ENCODE results near the gene CDIPT.

Gene CDIPT

DNA sequence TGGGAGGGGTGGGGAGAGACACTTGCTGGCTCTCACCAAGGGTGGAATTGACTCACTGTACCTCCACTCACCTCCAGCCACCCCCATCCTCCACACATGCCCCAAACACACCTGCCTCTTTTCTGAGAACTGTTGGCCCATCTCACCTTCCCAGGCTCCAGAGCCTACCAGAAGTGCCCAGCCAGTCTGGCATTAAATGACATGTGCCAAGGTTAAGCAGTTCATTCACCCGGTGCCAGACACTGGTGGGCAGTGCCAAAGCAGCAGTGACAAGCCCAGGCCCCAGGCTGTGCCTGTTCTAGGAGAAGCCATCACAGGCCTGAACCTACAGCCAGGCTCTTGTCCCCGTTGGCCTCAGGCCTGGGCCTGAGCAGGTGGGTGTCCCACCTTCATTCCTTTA, 31.5 kb downstream of the CDIPT start:
- Histone ChIP-seq H3K4me1 (ENCODE audit: low read depth, poor library complexity, severe bottlenecking) (no peaks in the 10 kb centered on the region), H3K27me3 (ENCODE audit: insufficient read depth, low read depth) (no peaks in the 10 kb centered on the region), H3K79me2 (ENCODE audit: insufficient read depth, low read depth) (no peaks in the 10 kb centered on the region), H3K4me3 (IDR thresholded peaks at IDR 0.05; ENCODE audit: insufficient read depth, low read depth, low read length) (no peak overlapping the region), H2AFZ (ENCODE audit: low read depth) (no peak overlapping the region), H3K27ac (no peak overlapping the region), H3K9ac (no peak overlapping the region), H3K36me3 (ENCODE audit: insufficient read depth) (no peaks in the 10 kb centered on the region), H4K20me1 (ENCODE audit: insufficient read depth) (no peaks in the 10 kb centered on the region), H3K4me2 (no peak overlapping the region)
- TF ChIP-seq, protein P1, sequence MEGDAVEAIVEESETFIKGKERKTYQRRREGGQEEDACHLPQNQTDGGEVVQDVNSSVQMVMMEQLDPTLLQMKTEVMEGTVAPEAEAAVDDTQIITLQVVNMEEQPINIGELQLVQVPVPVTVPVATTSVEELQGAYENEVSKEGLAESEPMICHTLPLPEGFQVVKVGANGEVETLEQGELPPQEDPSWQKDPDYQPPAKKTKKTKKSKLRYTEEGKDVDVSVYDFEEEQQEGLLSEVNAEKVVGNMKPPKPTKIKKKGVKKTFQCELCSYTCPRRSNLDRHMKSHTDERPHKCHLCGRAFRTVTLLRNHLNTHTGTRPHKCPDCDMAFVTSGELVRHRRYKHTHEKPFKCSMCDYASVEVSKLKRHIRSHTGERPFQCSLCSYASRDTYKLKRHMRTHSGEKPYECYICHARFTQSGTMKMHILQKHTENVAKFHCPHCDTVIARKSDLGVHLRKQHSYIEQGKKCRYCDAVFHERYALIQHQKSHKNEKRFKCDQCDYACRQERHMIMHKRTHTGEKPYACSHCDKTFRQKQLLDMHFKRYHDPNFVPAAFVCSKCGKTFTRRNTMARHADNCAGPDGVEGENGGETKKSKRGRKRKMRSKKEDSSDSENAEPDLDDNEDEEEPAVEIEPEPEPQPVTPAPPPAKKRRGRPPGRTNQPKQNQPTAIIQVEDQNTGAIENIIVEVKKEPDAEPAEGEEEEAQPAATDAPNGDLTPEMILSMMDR (conservative IDR thresholded peaks at IDR 0.05; ENCODE audit: low read depth, low read length): no peak

DNA sequence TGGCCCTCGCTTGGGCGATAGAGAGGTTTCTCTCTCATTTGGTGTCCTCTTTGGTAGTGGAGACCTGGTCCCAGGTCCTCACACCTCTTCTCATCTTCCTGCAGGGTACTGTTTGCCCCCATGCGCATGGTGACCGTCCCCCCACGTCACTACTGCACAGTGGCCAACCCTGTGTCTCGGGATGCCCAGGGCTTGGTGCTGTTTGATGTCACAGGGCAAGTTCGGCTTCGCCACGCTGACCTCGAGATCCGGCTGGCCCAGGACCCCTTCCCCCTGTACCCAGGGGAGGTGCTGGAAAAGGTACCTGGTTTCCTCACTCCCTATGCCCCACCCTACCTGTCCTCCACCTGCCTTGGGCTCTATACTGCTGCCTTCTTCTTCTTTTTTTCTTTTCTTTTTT, 32.3 kb downstream of the CDIPT start:
- no peak overlapping the region for H2AFZ ChIP-seq (ENCODE audit: low read depth)
- peaks cover 3% of the 10 kb centered on the region for H3K4me1 ChIP-seq (ENCODE audit: low read depth, poor library complexity, severe bottlenecking)
- no peaks in the 10 kb centered on the region for H3K79me2 ChIP-seq (ENCODE audit: insufficient read depth, low read depth)
- TF ChIP-seq, protein P1 (conservative IDR thresholded peaks at IDR 0.05; ENCODE audit: low read depth, low read length): no peak
- H3K27ac ChIP-seq: no peak overlapping the region
- no peaks in the 10 kb centered on the region for H3K36me3 ChIP-seq (ENCODE audit: insufficient read depth)
- no peaks in the 10 kb centered on the region for H4K20me1 ChIP-seq (ENCODE audit: insufficient read depth)
- H3K9ac ChIP-seq: no peak overlapping the region
- H3K27me3 ChIP-seq (ENCODE audit: insufficient read depth, low read depth): no peaks in the 10 kb centered on the region
- H3K4me2 ChIP-seq: no peak overlapping the region
- H3K4me3 ChIP-seq (IDR thresholded peaks at IDR 0.05; ENCODE audit: insufficient read depth, low read depth, low read length): no peak overlapping the region

DNA sequence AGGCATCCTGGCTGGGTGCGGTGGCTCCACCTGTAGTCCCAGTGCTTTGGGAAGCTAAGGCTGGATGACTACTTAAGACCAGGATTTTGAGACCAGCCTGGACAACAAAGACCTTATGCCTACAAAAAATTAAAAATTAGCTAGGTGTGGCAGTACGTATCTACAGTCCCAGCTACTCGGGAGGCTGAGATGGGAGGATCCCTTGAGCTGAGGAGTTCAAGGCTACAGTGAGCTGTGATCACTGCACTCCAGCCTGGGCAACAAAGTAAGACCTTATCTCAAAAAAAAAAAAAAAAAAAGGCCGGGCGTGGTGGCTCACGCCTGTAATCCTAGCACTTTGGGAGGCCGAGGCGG, 36.7 kb downstream of the CDIPT start:
- Histone ChIP-seq H3K4me2 (no peak overlapping the region), H3K4me3 (IDR thresholded peaks at IDR 0.05; ENCODE audit: insufficient read depth, low read depth, low read length) (no peak overlapping the region), H2AFZ (ENCODE audit: low read depth) (no peak overlapping the region), H3K79me2 (ENCODE audit: insufficient read depth, low read depth) (peaks cover 3% of the 10 kb centered on the region; the same call in 1 of the 2 replicates), H3K27ac (no peak overlapping the region), H3K4me1 (ENCODE audit: low read depth, poor library complexity, severe bottlenecking) (peaks cover 34% of the 10 kb centered on the region), H3K27me3 (ENCODE audit: insufficient read depth, low read depth) (no peaks in the 10 kb centered on the region), H3K36me3 (ENCODE audit: insufficient read depth) (no peaks in the 10 kb centered on the region), H4K20me1 (ENCODE audit: insufficient read depth) (no peaks in the 10 kb centered on the region), H3K9ac (no peak overlapping the region)
- TF ChIP-seq, protein P1 (conservative IDR thresholded peaks at IDR 0.05; ENCODE audit: low read depth, low read length): no peak

DNA sequence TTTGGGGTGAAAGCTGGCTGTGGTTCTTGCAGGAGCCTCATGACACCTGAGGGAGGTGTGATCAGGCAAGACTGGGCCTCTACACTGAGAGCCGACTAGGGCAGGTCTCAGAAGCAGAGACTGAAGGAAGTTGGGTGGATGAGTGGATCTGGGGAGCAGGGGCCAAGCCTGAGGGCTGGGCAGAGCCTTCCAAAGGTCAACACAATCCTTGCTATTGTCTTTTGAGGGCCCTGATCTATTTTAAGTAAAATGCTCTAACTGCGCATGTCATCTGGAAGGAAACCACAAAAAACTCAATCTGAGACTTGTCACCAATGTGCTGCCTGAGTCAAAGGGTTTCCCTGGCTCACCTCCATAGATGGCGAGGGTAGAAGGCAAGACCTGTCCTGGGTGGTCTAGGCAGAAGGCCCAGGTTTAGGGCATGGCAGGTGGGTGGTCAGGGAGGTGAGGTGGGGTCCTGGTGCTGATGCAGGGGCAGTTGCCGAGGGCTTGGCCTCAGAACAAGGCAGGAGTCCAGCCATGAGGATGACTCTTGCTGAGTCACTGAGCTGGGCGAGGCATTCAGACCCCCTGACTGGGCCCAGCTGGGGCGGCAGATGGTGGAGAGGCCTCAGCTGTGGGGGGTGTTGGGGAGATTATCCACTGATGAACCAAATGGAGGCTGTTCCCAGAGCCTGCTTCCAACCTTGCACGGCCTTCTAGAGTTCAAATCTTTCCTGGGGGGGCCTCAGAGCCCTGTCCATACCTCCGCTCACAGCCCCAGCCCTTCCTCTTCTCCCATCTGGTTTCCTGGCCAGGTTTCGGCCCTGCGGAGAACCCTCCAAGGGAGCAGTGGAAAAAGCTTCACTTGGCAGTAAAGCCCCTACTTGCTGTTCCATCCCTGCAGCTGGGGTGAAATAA, 37.6 kb downstream of the CDIPT start:
- H3K4me1 ChIP-seq (ENCODE audit: low read depth, poor library complexity, severe bottlenecking): peaks cover 42% of the 10 kb centered on the region

More for the DNA sequence above, 37.6 kb downstream of the CDIPT start:
- no peaks in the 10 kb centered on the region for H3K27me3 ChIP-seq (ENCODE audit: insufficient read depth, low read depth)
- H3K36me3 ChIP-seq (ENCODE audit: insufficient read depth): no peaks in the 10 kb centered on the region
- peaks cover 3% of the 10 kb centered on the region; the same call in 1 of the 2 replicates for H3K79me2 ChIP-seq (ENCODE audit: insufficient read depth, low read depth)
- peak overlapping the region; percentile 42 for H3K27ac ChIP-seq
- no peaks in the 10 kb centered on the region for H4K20me1 ChIP-seq (ENCODE audit: insufficient read depth)
- peak overlapping the region; percentile 74 for H3K4me2 ChIP-seq
- TF ChIP-seq, protein P1 (conservative IDR thresholded peaks at IDR 0.05; ENCODE audit: low read depth, low read length): no peak
- peak overlapping the region; percentile 42; the same call in 1 of the 2 replicates for H3K9ac ChIP-seq
- no peak overlapping the region for H3K4me3 ChIP-seq (IDR thresholded peaks at IDR 0.05; ENCODE audit: insufficient read depth, low read depth, low read length)
- peak overlapping the region; percentile 51 for H2AFZ ChIP-seq (ENCODE audit: low read depth)
